ENCODE measurements around the gene GALNT17. TPM values are rescaled to one million over a fixed set of nuclear protein-coding genes. Genes with fewer than 3 reads are reported as not detected.

GALNT17 gene
- total and polyA plus RNA-seq, 12 donors: 0.94 to 37.5 (median 8.1) TPM

- DNase-seq: no peak
- H3K36me3 ChIP-seq (replicated peaks in 1 of 2): no peaks in the 10 kb centered on the region
- intact Hi-C loops (cut with DNase I): no loop called here
- no peak overlapping the region for H3K27ac ChIP-seq
- 14 to 32% (median 25%) methylated on average over 4 of the region's 4 CpGs for whole genome bisulfite sequencing, 4 donors
- no peaks in the 10 kb centered on the region for H3K27me3 ChIP-seq
- H3K4me1 ChIP-seq (replicated peaks in 1 of 2): no peaks in the 10 kb centered on the region
- H3K4me3 ChIP-seq: no peak overlapping the region
- no peaks in the 10 kb centered on the region for H3K9me3 ChIP-seq (replicated peaks in 1 of 3)
- no peak for TF ChIP-seq CTCF (IDR thresholded peaks at IDR 0.05)
- no peak for TF ChIP-seq POLR2A (IDR thresholded peaks at IDR 0.05)
These were observed 19.5 kb upstream of the GALNT17 start for GRCh38 chr7:71112436-71112835.

GRCh38 chr7:71120096-71120495 is 11.8 kb upstream of the GALNT17 start:
- Histone ChIP-seq H3K27ac (no peak overlapping the region), H3K36me3 (replicated peaks in 1 of 2) (no peaks in the 10 kb centered on the region), H3K27me3 (no peaks in the 10 kb centered on the region), H3K4me1 (replicated peaks in 1 of 2) (no peaks in the 10 kb centered on the region), H3K4me3 (no peak overlapping the region), H3K9me3 (replicated peaks in 1 of 3) (no peaks in the 10 kb centered on the region)
- TF ChIP-seq CTCF (IDR thresholded peaks at IDR 0.05): no peak
- TF ChIP-seq POLR2A (IDR thresholded peaks at IDR 0.05): no peak
- intact Hi-C loops (cut with DNase I): no loop called here
- no peak for DNase-seq
- WGBS, 4 donors: 91 to 98% (median 93%) methylated on average over 3 of the region's 3 CpGs

DNA sequence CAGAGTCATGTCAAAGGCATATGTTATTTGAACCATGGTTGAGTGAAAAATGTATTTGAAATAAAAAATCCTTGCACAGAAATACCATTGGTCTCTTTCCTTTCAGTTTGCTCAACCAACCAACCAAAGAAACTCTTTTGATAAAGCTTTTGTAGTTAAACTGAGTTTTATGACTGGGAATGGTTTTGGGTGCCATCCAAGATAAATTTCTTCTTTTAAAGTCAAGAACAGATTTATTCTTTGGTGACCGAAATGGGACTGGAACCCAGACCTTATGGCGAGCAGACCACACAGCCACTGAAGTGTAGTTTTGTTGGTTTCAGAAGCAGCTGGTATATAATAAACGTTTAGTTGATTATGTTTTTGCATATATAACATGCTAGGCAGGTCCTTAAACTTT is 2.8 kb upstream of the GALNT17 start:
- intact Hi-C loops (cut with DNase I): no loop called here
- Histone ChIP-seq H3K4me1 (replicated peaks in 1 of 2) (no peaks in the 10 kb centered on the region), H3K4me3 (no peak overlapping the region), H3K27ac (no peak overlapping the region), H3K27me3 (peaks cover 18% of the 10 kb centered on the region), H3K36me3 (replicated peaks in 1 of 2) (no peaks in the 10 kb centered on the region), H3K9me3 (replicated peaks in 1 of 3) (no peaks in the 10 kb centered on the region)
- DNase-seq: no peak
- TF ChIP-seq CTCF (IDR thresholded peaks at IDR 0.05): no peak
- no peak for TF ChIP-seq POLR2A (IDR thresholded peaks at IDR 0.05)
- WGBS, 4 donors: 56 to 63% (median 59%) methylated on average over 3 of the region's 3 CpGs

DNA sequence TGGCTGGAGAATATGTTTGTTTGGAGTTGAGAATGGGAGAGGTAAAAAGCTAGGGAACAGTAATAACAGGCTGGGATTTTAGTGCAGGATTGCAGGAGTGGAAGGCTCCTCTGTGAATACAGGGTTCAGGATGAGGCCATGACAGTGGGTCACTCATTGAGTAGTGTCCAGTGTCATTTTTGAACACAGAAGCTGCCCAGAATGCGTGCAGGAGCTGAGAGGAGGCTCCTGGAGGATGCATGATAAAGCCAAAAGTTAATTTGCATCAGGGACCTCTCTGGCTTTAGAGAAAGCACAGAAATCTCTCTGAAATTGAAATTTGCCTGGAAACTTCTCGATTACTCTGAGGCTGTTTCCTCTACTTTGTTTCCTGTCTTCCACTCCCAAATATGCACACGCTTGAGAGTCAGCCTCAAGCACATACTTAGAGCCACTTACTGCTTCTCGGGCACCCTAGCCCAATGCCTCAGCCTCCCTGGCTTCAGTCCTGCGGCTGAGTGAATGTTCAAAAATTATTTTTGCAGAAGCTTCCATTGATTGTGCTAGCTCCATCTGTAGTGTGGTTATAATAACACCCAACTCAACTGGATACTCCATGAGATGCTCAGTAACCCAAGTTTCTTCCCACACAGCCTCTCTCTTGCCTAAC is 1.8 kb upstream of the GALNT17 start:
- no peak overlapping the region for H3K27ac ChIP-seq
- DNase-seq: no peak
- TF ChIP-seq POLR2A (IDR thresholded peaks at IDR 0.05) (no peak), CTCF (IDR thresholded peaks at IDR 0.05) (no peak)
- no peak overlapping the region for H3K4me3 ChIP-seq
- H3K27me3 ChIP-seq: peaks cover 18% of the 10 kb centered on the region
- H3K36me3 ChIP-seq (replicated peaks in 1 of 2): no peaks in the 10 kb centered on the region
- H3K4me1 ChIP-seq (replicated peaks in 1 of 2): no peaks in the 10 kb centered on the region
- H3K9me3 ChIP-seq (replicated peaks in 1 of 3): no peaks in the 10 kb centered on the region
- WGBS, 4 donors: 50 to 54% (median 51%) methylated on average over 5 of the region's 5 CpGs
- intact Hi-C loops (cut with DNase I): loop anchor here in 1 of 2 donors (5.0 kb wide), 1 partner anchor 602 kb away; no protein-coding TSS in a partner anchor
